Liver (tissue), 9 donors: ENCODE results near the gene NOL4L. TPM values are rescaled to one million over a fixed set of nuclear protein-coding genes. Genes with fewer than 3 reads are reported as not detected.

Experiments
- DNase-seq: peaks from one replicate; pipeline ENCODE4 v3.0.0-alpha.2; 2017; ENCODE audit warnings: low spot score
- H3K27ac ChIP-seq, 2 donors: one replicate each; pipeline ENCODE4 v1.7.0; 2013; ENCODE audit warnings: inconsistent platforms in 2 of 2, low read length in 2 of 2, control low read depth in 1 of 2, low read depth in 1 of 2, mild to moderate bottlenecking in 1 of 2
- H3K27me3 ChIP-seq, 4 donors: one replicate each; pipeline versions ENCODE4 v1.6.1 to v1.7.0; 2013; ENCODE audit warnings: low read length in 3 of 4, inconsistent platforms in 1 of 4, mild to moderate bottlenecking in 1 of 4, moderate library complexity in 1 of 4; ENCODE audit not compliant: control insufficient read depth in 4 of 4, insufficient read depth in 4 of 4
- H3K36me3 ChIP-seq, 4 donors: one replicate each; pipeline versions ENCODE4 v1.6.1 to v1.7.0; 2013; ENCODE audit warnings: low read length in 3 of 4, mild to moderate bottlenecking in 3 of 4, low read depth in 1 of 4, moderate library complexity in 1 of 4; ENCODE audit not compliant: control insufficient read depth in 4 of 4, insufficient read depth in 3 of 4
- H3K4me1 ChIP-seq, 4 donors: one replicate each; pipeline versions ENCODE4 v1.6.1 to v1.7.0; 2013; ENCODE audit warnings: low read length in 3 of 4, mild to moderate bottlenecking in 3 of 4, moderate library complexity in 1 of 4; ENCODE audit not compliant: control insufficient read depth in 4 of 4, insufficient read depth in 4 of 4
- H3K4me3 ChIP-seq, 3 donors: one replicate each; pipeline versions ENCODE4 v1.6.1 to v1.7.0; 2013; ENCODE audit warnings: low read length in 3 of 3, control low read depth in 1 of 3, low read depth in 1 of 3, mild to moderate bottlenecking in 1 of 3
- H3K9ac ChIP-seq, 2 donors: one replicate each; pipeline ENCODE4 v1.7.0; 2013; ENCODE audit warnings: low read length in 2 of 2, mild to moderate bottlenecking in 2 of 2, moderate library complexity in 2 of 2, control low read depth in 1 of 2, low read depth in 1 of 2
- H3K9me3 ChIP-seq, 4 donors: one replicate each; pipeline versions ENCODE4 v1.6.1 to v1.7.0; 2013; ENCODE audit warnings: low read length in 3 of 4; ENCODE audit not compliant: control insufficient read depth in 4 of 4
- CTCF ChIP-seq: fragments of 150-350 bp; IDR thresholded peaks from 2 replicates; pipeline ENCODE4 v1.5.1; 2017; ENCODE audit warnings: improper control_type of control experiment, low read depth, low read length; ENCODE audit not compliant: missing input control
- EGR1 ChIP-seq, 2 donors: IDR thresholded peaks; 2 replicates each; pipeline ENCODE4 v1.6.1; 2016 to 2018; ENCODE audit warnings: antibody characterized with exemption in 2 of 2, low read depth in 2 of 2
- FOXA1 ChIP-seq: IDR thresholded peaks from 2 replicates; pipeline ENCODE4 v1.6.1; 2016; ENCODE audit warnings: antibody characterized with exemption
- GABPA ChIP-seq, 2 donors: IDR thresholded peaks in 1 of 2; conservative IDR thresholded peaks in 1 of 2; 2 replicates each; pipeline ENCODE4 v1.6.1; 2016; ENCODE audit warnings: antibody characterized with exemption in 2 of 2, mild to moderate bottlenecking in 1 of 2, moderate library complexity in 1 of 2
- HNF4A ChIP-seq, 2 donors: conservative IDR thresholded peaks; 2 replicates each; pipeline ENCODE4 v1.6.1; 2016; ENCODE audit warnings: antibody characterized with exemption in 2 of 2, mild to moderate bottlenecking in 2 of 2
- JUND ChIP-seq, 2 donors: IDR thresholded peaks; 2 replicates each; pipeline ENCODE4 v1.6.1; 2016; ENCODE audit warnings: antibody characterized with exemption in 2 of 2
- MAX ChIP-seq: IDR thresholded peaks from 2 replicates; pipeline ENCODE4 v1.6.1; 2016; ENCODE audit warnings: antibody characterized with exemption
- NR2F2 ChIP-seq: IDR thresholded peaks from 2 replicates; pipeline ENCODE4 v1.6.1; 2016; ENCODE audit warnings: antibody characterized with exemption
- RAD21 ChIP-seq, 2 donors: IDR thresholded peaks; 2 replicates each; pipeline ENCODE4 v1.6.1; 2016; ENCODE audit warnings: antibody characterized with exemption in 2 of 2, mild to moderate bottlenecking in 2 of 2
- REST ChIP-seq: IDR thresholded peaks from 2 replicates; pipeline ENCODE4 v1.6.1; 2016; ENCODE audit warnings: antibody characterized with exemption, mild to moderate bottlenecking
- RXRA ChIP-seq, 2 donors: IDR thresholded peaks; 2 replicates each; pipeline ENCODE4 v1.6.1; 2017 to 2018; ENCODE audit warnings: antibody characterized with exemption in 2 of 2, mild to moderate bottlenecking in 1 of 2
- TAF1 ChIP-seq: conservative IDR thresholded peaks from 2 replicates; pipeline ENCODE4 v1.6.1; 2016; ENCODE audit warnings: antibody characterized with exemption, mild to moderate bottlenecking
- YY1 ChIP-seq: IDR thresholded peaks from 2 replicates; pipeline ENCODE4 v1.6.1; 2016; ENCODE audit warnings: antibody characterized with exemption, mild to moderate bottlenecking
- WGBS: extraction: QIAGEN DNeasy Blood & Tissue Kit; methylation state at CpG from one replicate; pipeline ENCODE4 v1.1.7; 2013; 5-methylcytosine and 5-hydroxymethylcytosine counted together
- polyA plus RNA-seq, 2 donors: library from polyadenylated mRNA; stranded (reverse) in 1 of 2; unstranded in 1 of 2; fragments of 200-250 nt in 1 of 2; fragments of >200 nt in 1 of 2; fragmentation: Nextera tagmentation in 1 of 2; extraction: Ambion mirVana in 1 of 2; gene quantifications; one replicate each; pipeline versions ENCODE4 v1.2.1 to v1.2.3, GENCODE V29; 2013 to 2015
- total RNA-seq, 2 donors: library from RNA; depleted of rRNA; stranded (reverse); fragments of >200 nt; gene quantifications; one replicate each; pipeline ENCODE4 v1.2.3, GENCODE V29; 2014
- donor health status: healthy.
- donor health status: healthy.
- donor health status: healthy.
- donor health status: healthy.
- donor health status: healthy.

The NOL4L gene
- total and polyA plus RNA-seq, 4 donors, result 2.2 to 6.8 (median 4.3) TPM

- WGBS, result 91% methylated on average over 5 of the region's 5 CpGs
- no peak for DNase-seq
- H3K27ac ChIP-seq, result no peak overlapping the region
Observed at GRCh38 chr20:32544260-32544722, 40.8 kb downstream of the NOL4L start.

GRCh38 chr20:32543570-32544259, 41.4 kb downstream of the NOL4L start:
- no peak for DNase-seq
- H3K9me3 ChIP-seq, result no peaks in the 10 kb centered on the region
- 91% methylated on average over 15 of the region's 15 CpGs for WGBS

More at GRCh38 chr20:32544260-32544722, 40.8 kb downstream of the NOL4L start:
- Histone ChIP-seq H3K27me3 (no peaks in the 10 kb centered on the region), H3K9me3 (no peaks in the 10 kb centered on the region), H3K36me3 (no peaks in the 10 kb centered on the region), H3K4me1 (peaks cover 0 to 9% (median 1%) of the 10 kb centered on the region in 4 donors), H3K9ac (no peak overlapping the region), H3K4me3 (no peak overlapping the region)
- TF ChIP-seq REST (no peak), FOXA1 (no peak), RXRA (IDR thresholded peaks at IDR 0.05) (no peak), JUND (IDR thresholded peaks at IDR 0.05) (no peak), EGR1 (IDR thresholded peaks at IDR 0.05; ENCODE audit: low read depth in 2 of 2) (no peak), MAX (no peak), TAF1 (no peak), GABPA (IDR thresholded peaks at IDR 0.05 in 1 of 2, conservative IDR thresholded peaks at IDR 0.05 in 1 of 2) (no peak), YY1 (no peak)

More at GRCh38 chr20:32543570-32544259, 41.4 kb downstream of the NOL4L start:
- TF ChIP-seq TAF1, result no peak
- TF ChIP-seq CTCF, result no peak
- TF ChIP-seq HNF4A (conservative IDR thresholded peaks at IDR 0.05), result no peak
- TF ChIP-seq REST, result no peak
- TF ChIP-seq NR2F2, result no peak
- TF ChIP-seq RXRA (IDR thresholded peaks at IDR 0.05), result no peak
- no peak for TF ChIP-seq FOXA1
- TF ChIP-seq RAD21 (IDR thresholded peaks at IDR 0.05), result no peak
- peaks cover 0 to 13% (median 2%) of the 10 kb centered on the region in 4 donors for H3K4me1 ChIP-seq
- H3K27me3 ChIP-seq, result no peaks in the 10 kb centered on the region
- H3K36me3 ChIP-seq, result no peaks in the 10 kb centered on the region
- H3K4me3 ChIP-seq, result no peak overlapping the region
- H3K9ac ChIP-seq, result no peak overlapping the region
- no peak overlapping the region for H3K27ac ChIP-seq
